SU-DHL-6 (cell line): ENCODE measurements around the gene CBFA2T2.

Source experiments
- H2AFZ ChIP-seq: fragments of 200-600 bp; sonication (generic); 2 replicates; pipeline ENCODE4 v1.6.1; 2014; ENCODE audit warnings: low read depth, mild to moderate bottlenecking, moderate library complexity, mixed read lengths, antibody characterized with exemption, low read length; ENCODE audit not compliant: severe bottlenecking
- H3F3A ChIP-seq: fragments of 200-600 bp; shearing (Covaris generic); 2 replicates; pipeline ENCODE4 v1.6.0; 2016; ENCODE audit warnings: antibody characterized with exemption, mild to moderate bottlenecking; ENCODE audit not compliant: insufficient read depth
- H3K27ac ChIP-seq: fragments of 200-600 bp; sonication (generic); 2 replicates; pipeline ENCODE4 v1.5.1; 2016; ENCODE audit warnings: low read depth, mild to moderate bottlenecking, low read length, moderate library complexity, mixed read lengths
- H3K27me3 ChIP-seq: fragments of 200-600 bp; sonication (generic), shearing (Covaris generic); 2 replicates; pipeline ENCODE4 v1.6.0; 2014; ENCODE audit warnings: mild to moderate bottlenecking, low read length
- H3K36me3 ChIP-seq: fragments of 200-600 bp; sonication (generic); 2 replicates; pipeline ENCODE4 v1.6.1; 2014; ENCODE audit warnings: mild to moderate bottlenecking, low read length, mixed read lengths
- H3K4me2 ChIP-seq: fragments of 300-600, 200-600 bp; shearing (Covaris generic), sonication (generic); 2 replicates; pipeline ENCODE4 v1.6.0; 2014; ENCODE audit warnings: low read length, low read depth, mild to moderate bottlenecking; ENCODE audit not compliant: poor library complexity, severe bottlenecking
- H3K4me3 ChIP-seq: fragments of 200-600 bp; sonication (generic); 2 replicates; pipeline ENCODE4 v1.5.1; 2014; ENCODE audit warnings: antibody characterized with exemption, low read length, mild to moderate bottlenecking, mixed read lengths; ENCODE audit not compliant: insufficient read depth, poor library complexity, severe bottlenecking
- H3K79me2 ChIP-seq: fragments of 200-600 bp; sonication (generic); 2 replicates; pipeline ENCODE4 v1.6.1; 2014; ENCODE audit warnings: mild to moderate bottlenecking, low read length, moderate library complexity; ENCODE audit not compliant: insufficient read depth
- H3K9ac ChIP-seq: fragments of 200-600 bp; sonication (generic); 2 replicates; pipeline ENCODE4 v1.7.0; 2014; ENCODE audit warnings: mild to moderate bottlenecking, low read length
- H3K9me2 ChIP-seq: fragments of 200-600 bp; sonication (generic); replicated peaks from 2 replicates; pipeline ENCODE4 v1.6.1; 2014; ENCODE audit warnings: low read length; ENCODE audit not compliant: insufficient read depth
- H3K9me3 ChIP-seq: fragments of 200-600 bp; sonication (generic); 2 replicates; pipeline ENCODE4 v1.6.1; 2014; ENCODE audit warnings: low read length, mixed read lengths; ENCODE audit not compliant: insufficient read depth
- H4K20me1 ChIP-seq: fragments of 200-600 bp; sonication (generic); 2 replicates; pipeline ENCODE4 v1.6.1; 2014; ENCODE audit warnings: low read depth, mild to moderate bottlenecking, antibody characterized with exemption, low read length, moderate library complexity, mixed read lengths
- CTCF ChIP-seq: fragments of 200-600 bp; sonication (generic); IDR thresholded peaks from one replicate; pipeline ENCODE4 v1.5.1; 2017; ENCODE audit warnings: antibody characterized with exemption, mild to moderate bottlenecking, low read length, moderate library complexity; ENCODE audit not compliant: insufficient read depth, poor library complexity, severe bottlenecking
- EZH2phosphoT487 ChIP-seq: fragments of 200-600 bp; sonication (generic), shearing (Covaris generic); conservative IDR thresholded peaks from 2 replicates; pipeline ENCODE4 v1.6.1; 2018; ENCODE audit warnings: mild to moderate bottlenecking, antibody characterized with exemption, low read length, moderate library complexity, mixed read lengths

The CBFA2T2 gene

GRCh38 chr20:33681728-33682353 is 191.9 kb downstream of the CBFA2T2 start:
- Histone ChIP-seq H3K36me3 (0 out of 2 replicates have a peak, but pooled peaks cover 10% of the 10 kb centered on the region), H3K9me2 (no peaks in the 10 kb centered on the region), H3K27me3 (no peaks in the 10 kb centered on the region), H3K79me2 (peaks cover 51% of the 10 kb centered on the region), H3K9ac (peak overlapping the region; percentile 52), H3K27ac (peak overlapping the region; percentile 94), H3K4me2 (peak overlapping the region; percentile 61), H3K4me3 (no peak overlapping the region), H3F3A (peaks cover 63% of the 10 kb centered on the region), H4K20me1 (no peaks in the 10 kb centered on the region), H2AFZ (no peak overlapping the region), H3K9me3 (no peaks in the 10 kb centered on the region)
- TF ChIP-seq EZH2phosphoT487 = no peak
- TF ChIP-seq CTCF = no peak

- Histone ChIP-seq H3K9ac (peak overlapping the region; percentile 67), H3K4me2 (peak overlapping the region; percentile 80), H3K36me3 (no peaks in the 10 kb centered on the region), H3K27me3 (no peaks in the 10 kb centered on the region), H2AFZ (no peak overlapping the region), H3K27ac (peak overlapping the region; percentile 94), H4K20me1 (no peaks in the 10 kb centered on the region), H3F3A (peaks cover 57% of the 10 kb centered on the region), H3K4me3 (peak overlapping the region; percentile 58), H3K79me2 (peaks cover 51% of the 10 kb centered on the region), H3K9me3 (no peaks in the 10 kb centered on the region), H3K9me2 (no peaks in the 10 kb centered on the region)
- TF ChIP-seq EZH2phosphoT487 = no peak
- TF ChIP-seq CTCF = no peak
Observed at GRCh38 chr20:33684533-33685327, 194.8 kb downstream of the CBFA2T2 start.

GRCh38 chr20:33685328-33686099 is 195.6 kb downstream of the CBFA2T2 start:
- Histone ChIP-seq H3F3A (peaks cover 51% of the 10 kb centered on the region), H3K9me2 (no peaks in the 10 kb centered on the region), H3K27ac (peak overlapping the region; percentile 94), H3K4me2 (peak overlapping the region; percentile 80), H3K27me3 (no peaks in the 10 kb centered on the region), H3K9me3 (no peaks in the 10 kb centered on the region), H3K36me3 (no peaks in the 10 kb centered on the region), H3K9ac (peak overlapping the region; percentile 67), H2AFZ (no peak overlapping the region), H3K79me2 (peaks cover 46% of the 10 kb centered on the region), H4K20me1 (no peaks in the 10 kb centered on the region), H3K4me3 (peak overlapping the region; percentile 69)
- no peak for TF ChIP-seq CTCF
